Choroid plexus epithelial cell (primary cell): Measurements from ENCODE around the gene SLC12A5.
A peak's percentile ranks its signal among the peaks of the same experiment; 100 is the strongest.

Experiments used
- DNase-seq: peaks from one replicate; pipeline ENCODE4 v3.0.0-alpha.2; 2010; ENCODE audit warnings: low read depth
- H3K4me3 ChIP-seq: 2 replicates; pipeline ENCODE4 v1.5.1; 2011; ENCODE audit warnings: low read depth, mild to moderate bottlenecking, control low read depth, low read length, moderate library complexity
- TF ChIP-seq, protein P1 (sequence below): conservative IDR thresholded peaks from 2 replicates; pipeline ENCODE4 v1.5.1; 2011; ENCODE audit warnings: low read depth, mild to moderate bottlenecking, control low read depth, inconsistent platforms, low read length, moderate library complexity

Gene SLC12A5

DNA sequence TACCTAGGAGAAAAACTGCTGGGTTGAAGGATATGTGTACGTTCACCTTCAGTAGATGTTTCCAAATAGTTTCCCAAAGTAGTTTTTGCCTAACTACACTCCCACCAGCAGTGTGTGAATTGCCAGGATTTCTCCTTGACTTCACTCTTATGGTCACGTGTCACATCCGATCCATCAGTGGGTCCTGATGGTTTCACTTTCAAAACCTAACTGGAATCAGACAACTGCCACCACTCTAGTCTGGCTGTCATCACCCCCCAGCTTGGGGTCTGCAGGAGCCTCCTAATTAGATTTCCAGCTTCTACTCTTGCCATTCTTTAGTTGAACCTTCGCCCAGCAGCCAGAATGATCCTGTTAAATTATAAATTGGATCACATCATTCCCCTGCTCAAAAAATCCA lies 8.5 kb upstream of the SLC12A5 start:
- no peak for DNase-seq
- TF ChIP-seq, protein P1, sequence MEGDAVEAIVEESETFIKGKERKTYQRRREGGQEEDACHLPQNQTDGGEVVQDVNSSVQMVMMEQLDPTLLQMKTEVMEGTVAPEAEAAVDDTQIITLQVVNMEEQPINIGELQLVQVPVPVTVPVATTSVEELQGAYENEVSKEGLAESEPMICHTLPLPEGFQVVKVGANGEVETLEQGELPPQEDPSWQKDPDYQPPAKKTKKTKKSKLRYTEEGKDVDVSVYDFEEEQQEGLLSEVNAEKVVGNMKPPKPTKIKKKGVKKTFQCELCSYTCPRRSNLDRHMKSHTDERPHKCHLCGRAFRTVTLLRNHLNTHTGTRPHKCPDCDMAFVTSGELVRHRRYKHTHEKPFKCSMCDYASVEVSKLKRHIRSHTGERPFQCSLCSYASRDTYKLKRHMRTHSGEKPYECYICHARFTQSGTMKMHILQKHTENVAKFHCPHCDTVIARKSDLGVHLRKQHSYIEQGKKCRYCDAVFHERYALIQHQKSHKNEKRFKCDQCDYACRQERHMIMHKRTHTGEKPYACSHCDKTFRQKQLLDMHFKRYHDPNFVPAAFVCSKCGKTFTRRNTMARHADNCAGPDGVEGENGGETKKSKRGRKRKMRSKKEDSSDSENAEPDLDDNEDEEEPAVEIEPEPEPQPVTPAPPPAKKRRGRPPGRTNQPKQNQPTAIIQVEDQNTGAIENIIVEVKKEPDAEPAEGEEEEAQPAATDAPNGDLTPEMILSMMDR, result no peak

DNA sequence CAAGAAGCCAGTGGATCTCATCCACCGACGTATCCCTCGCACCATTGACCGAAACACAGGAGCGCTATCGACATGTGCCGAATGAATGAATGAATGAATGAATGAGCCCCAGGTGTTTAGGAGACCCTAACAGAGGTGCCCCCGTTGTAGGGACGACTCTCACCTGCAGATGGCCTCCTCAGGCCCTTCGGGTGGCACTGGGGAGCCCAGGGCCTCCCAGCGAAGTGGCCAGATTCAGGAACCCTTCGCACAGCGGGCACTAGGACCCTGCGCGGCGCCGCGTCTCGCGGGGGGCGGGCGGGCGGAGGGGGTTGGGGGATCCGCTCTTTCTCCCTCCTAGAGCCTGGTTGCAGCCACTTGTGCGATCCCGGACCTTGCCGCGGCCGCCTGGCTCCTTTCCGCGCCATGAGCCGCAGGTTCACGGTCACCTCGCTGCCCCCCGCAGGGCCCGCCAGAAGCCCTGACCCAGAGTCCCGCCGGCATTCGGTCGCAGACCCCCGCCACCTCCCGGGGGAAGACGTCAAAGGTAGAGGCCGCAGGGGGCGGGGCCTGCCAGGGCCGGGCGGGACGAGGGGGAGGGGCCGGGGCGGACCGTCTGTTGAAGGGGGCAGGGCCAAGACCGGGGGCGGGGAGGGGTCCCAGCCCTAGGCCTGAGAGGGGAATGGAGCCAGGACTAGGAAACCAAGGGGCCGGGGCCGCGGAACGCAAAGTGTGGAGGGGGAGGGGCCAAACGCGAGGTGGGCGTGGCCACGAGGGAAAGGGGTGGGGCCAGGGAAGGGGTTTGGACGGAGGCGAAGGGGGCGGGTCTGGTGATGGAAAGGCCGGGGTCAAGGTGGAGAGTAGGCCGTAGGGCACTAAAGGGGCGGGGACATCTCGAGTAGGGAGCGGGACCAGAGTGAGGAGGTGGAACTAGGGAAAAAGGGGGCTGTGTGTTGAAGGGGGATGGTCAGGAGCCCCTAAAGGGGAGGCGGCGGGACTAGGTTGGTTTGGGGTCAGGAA lies 7.4 kb upstream of the SLC12A5 start:
- H3K4me3 ChIP-seq, result peak overlapping the region; percentile 53
- TF ChIP-seq, protein P1, result no peak
- no peak for DNase-seq

More for the DNA sequence above, 8.5 kb upstream of the SLC12A5 start:
- H3K4me3 ChIP-seq, result no peak overlapping the region

DNA sequence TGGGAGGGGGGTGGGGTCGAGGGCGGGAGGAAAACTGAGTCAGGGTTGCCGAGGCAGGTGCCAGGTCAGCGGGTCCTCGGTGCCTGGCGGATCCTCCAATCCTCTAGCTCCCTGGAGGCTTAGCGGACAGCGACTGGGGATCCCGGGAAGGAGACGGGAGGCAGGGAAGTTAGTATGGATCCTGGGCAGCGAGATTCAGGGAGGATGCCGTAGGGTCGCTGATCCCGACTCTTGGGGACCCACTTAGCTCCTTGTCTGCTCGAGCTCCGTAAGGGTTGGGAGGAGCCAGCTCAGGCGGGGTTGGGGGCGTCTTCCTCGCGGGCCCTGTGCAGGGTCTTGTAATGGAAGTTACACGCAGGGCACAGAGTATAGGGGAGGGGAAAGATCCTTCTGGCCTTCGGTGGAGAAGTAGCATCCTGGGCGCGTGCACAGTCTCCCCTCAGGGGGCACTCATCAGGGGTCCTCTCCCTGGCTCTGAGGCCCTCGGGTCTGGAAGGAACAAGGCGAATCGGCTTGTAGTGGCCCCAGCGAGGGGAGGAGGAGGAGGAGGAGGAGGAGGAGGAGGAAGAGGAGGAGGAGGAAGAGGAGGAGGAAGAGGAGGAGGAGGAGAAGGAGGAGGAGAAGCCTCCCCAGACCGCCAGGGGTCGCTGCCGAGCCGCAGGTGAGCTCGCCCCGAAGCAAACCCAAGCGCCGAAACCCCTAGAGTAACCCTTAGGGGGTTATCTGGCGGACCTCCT lies 6.4 kb upstream of the SLC12A5 start:
- TF ChIP-seq, protein P1, result peak; percentile 81
- no peak overlapping the region for H3K4me3 ChIP-seq
- DNase-seq, result peak; percentile 26

DNA sequence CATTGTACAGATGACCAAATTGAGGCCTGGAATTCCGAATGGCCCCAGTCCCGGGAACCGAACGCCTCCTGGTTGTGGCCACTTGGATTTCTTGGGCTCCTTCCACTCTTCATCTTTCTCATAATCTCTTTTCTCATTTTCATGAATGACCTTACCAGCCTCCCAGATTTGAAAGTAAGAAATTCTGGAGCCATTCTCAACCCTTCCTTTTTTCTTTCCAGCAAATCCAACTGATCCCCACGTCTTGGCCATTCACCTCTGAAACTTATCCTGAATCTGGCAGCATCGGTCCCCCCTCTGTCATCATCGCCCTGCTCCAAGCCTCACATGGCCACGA lies 5.9 kb upstream of the SLC12A5 start:
- H3K4me3 ChIP-seq, result no peak overlapping the region
- TF ChIP-seq, protein P1, result no peak
- DNase-seq, result no peak

DNA sequence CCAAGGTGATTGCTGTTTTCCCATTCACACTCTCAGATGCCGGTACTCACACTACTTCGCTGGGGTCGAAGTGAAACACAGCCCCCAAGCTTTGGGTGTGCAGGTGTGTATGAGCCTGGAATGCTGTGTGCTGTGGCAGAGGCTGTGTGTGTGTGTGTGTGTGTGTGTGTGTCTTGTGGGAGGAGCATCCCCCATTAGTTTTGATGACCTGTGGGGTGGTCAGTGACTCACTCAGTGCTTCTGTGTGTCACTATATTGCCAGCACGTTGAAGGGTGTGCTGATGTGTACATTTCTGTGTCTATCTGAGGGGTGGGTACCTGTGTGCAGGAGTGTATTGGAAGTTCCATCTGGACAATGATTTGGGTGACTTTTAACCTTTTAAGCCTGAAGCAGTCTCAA lies 5.0 kb upstream of the SLC12A5 start:
- TF ChIP-seq, protein P1, result no peak
- no peak overlapping the region for H3K4me3 ChIP-seq
- no peak for DNase-seq

DNA sequence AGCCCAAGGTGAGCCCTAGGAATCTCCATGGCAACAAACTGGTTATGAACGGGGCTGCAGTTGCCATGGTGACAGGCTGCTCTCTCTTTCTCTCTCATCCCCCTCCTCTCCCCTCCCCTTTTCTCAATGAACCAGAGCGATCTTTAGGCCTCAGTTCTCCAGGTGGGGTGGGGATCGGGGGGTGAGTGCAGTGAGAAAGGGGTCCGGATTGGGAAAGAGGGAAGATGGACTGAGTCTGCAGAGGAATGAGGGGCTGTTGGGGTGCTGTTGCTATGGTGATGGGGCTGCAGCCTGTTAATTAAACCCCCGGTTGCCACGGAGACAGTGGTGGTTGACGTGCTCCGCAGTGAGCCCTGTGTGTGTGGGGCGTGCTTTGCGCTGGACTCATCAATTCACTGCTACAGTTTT lies 3.6 kb upstream of the SLC12A5 start:
- DNase-seq, result no peak
- TF ChIP-seq, protein P1, result no peak
- H3K4me3 ChIP-seq, result no peak overlapping the region
